IPS DF 4.7 (cell line): ENCODE measurements around the gene TSPYL2.

Source experiments
- DNase-seq: peaks from one replicate; pipeline ENCODE4 v3.0.0-alpha.2; 2013; ENCODE audit warnings: low spot score; ENCODE audit errors: extremely low read depth

TSPYL2 gene

GRCh38 chrX:53125506-53125905 is 43.3 kb downstream of the TSPYL2 start:
- no peak for DNase-seq

- DNase-seq: no peak
Measured at GRCh38 chrX:53126377-53126776, 44.2 kb downstream of the TSPYL2 start.

GRCh38 chrX:53128097-53128749 is 46.1 kb downstream of the TSPYL2 start:
- DNase-seq: no peak

- DNase-seq: no peak
Measured at GRCh38 chrX:53133400-53133799, 51.2 kb downstream of the TSPYL2 start.

GRCh38 chrX:53135581-53135980 is 53.4 kb downstream of the TSPYL2 start:
- no peak for DNase-seq
